Hindlimb muscle (tissue), 1 donor: ENCODE results near the gene TCF19. TPM values are rescaled to one million over a fixed set of nuclear protein-coding genes. Genes with fewer than 3 reads are reported as not detected.
A peak's percentile ranks its signal among the peaks of the same experiment; 100 is the strongest.

ENCODE experiments used
- DNase-seq: peaks from one replicate; pipeline ENCODE4 v3.0.0-alpha.2; 2013
- polyA plus RNA-seq: library from polyadenylated mRNA; unstranded; fragments of 120-200 nt; gene quantifications from one replicate; pipeline ENCODE4 v1.2.1, GENCODE V29; 2013; ENCODE audit not compliant: insufficient read length

The TCF19 gene
- polyA plus RNA-seq = 10.0 TPM

GRCh38 chr6:31158140-31158862 is at the start of gene TCF19:
Gene TCF19, plus strand, starts transcription at chr6:31158589. Its CDS starts 881 bp downstream, at chr6:31159470.
- peak; percentile 100 for DNase-seq

GRCh38 chr6:31110825-31111582 is 47.4 kb upstream of the TCF19 start:
- DNase-seq = no peak

GRCh38 chr6:31111712-31112111 is 46.7 kb upstream of the TCF19 start:
- DNase-seq = no peak

GRCh38 chr6:31112478-31112877 is 45.9 kb upstream of the TCF19 start, which contains the start of gene C6orf15:
Gene C6orf15, minus strand, starts transcription at chr6:31112575. Its CDS starts 20 bp downstream, at chr6:31112555.
- DNase-seq = no peak

- DNase-seq = no peak
These were observed 44.4 kb upstream of the TCF19 start for GRCh38 chr6:31113861-31114540.

GRCh38 chr6:31114541-31114878 is 43.9 kb upstream of the TCF19 start, which contains the start of gene PSORS1C1:
Gene PSORS1C1, plus strand, starts transcription at chr6:31114800. Its CDS starts 14,833 bp downstream, at chr6:31129633.
- peak; percentile 81 for DNase-seq

GRCh38 chr6:31114970-31115849 is 43.2 kb upstream of the TCF19 start:
- DNase-seq = no peak

GRCh38 chr6:31115941-31116560 is 42.3 kb upstream of the TCF19 start:
- no peak for DNase-seq

GRCh38 chr6:31116661-31117385 is 41.6 kb upstream of the TCF19 start:
- no peak for DNase-seq

GRCh38 chr6:31118178-31118577 is 40.2 kb upstream of the TCF19 start:
- DNase-seq = no peak

- DNase-seq = no peak
These were observed 38.1 kb upstream of the TCF19 start, which contains the start of gene CDSN for GRCh38 chr6:31120151-31120915. Gene CDSN, minus strand, starts transcription at chr6:31120446. Its CDS starts 27 bp downstream, at chr6:31120419.

GRCh38 chr6:31121131-31121790 is 37.1 kb upstream of the TCF19 start:
- DNase-seq = no peak

GRCh38 chr6:31122791-31123706 is 35.3 kb upstream of the TCF19 start:
- peak; percentile 63 for DNase-seq

- peak; percentile 63 for DNase-seq
These were observed 33.2 kb upstream of the TCF19 start for GRCh38 chr6:31125162-31125561.

GRCh38 chr6:31125586-31126363 is 32.6 kb upstream of the TCF19 start:
- no peak for DNase-seq

- no peak for DNase-seq
These were observed 31.8 kb upstream of the TCF19 start for GRCh38 chr6:31126396-31127175.
